Gastroesophageal sphincter (tissue), 2 donors: ENCODE results near the gene TFB2M.

Source experiments
- EP300 ChIP-seq: sonication (generic); formaldehyde crosslinking; IDR thresholded peaks from one replicate; pipeline ENCODE4 v1.6.1; 2017; ENCODE audit warnings: antibody characterized with exemption, mild to moderate bottlenecking
- POLR2AphosphoS5 ChIP-seq: sonication (generic); formaldehyde crosslinking; IDR thresholded peaks from one replicate; pipeline ENCODE4 v1.6.1; 2017; ENCODE audit warnings: antibody characterized with exemption

- TF ChIP-seq EP300 (no peak), POLR2AphosphoS5 (no peak)
These were observed 74.5 kb downstream of the TFB2M start for GRCh38 chr1:246491551-246492053.
